Fibroblast of skin of back (primary cell): Measurements from ENCODE around the gene CEPT1.
"Not testable (repeated sequence)": the region's sequence is repeated elsewhere in the genome, so short reads cannot be mapped to it uniquely, and the experiment has no call there.

ENCODE experiments used
- DNase-seq: peaks from one replicate; pipeline ENCODE4 v3.0.0-alpha.2; 2013

The CEPT1 gene

DNA sequence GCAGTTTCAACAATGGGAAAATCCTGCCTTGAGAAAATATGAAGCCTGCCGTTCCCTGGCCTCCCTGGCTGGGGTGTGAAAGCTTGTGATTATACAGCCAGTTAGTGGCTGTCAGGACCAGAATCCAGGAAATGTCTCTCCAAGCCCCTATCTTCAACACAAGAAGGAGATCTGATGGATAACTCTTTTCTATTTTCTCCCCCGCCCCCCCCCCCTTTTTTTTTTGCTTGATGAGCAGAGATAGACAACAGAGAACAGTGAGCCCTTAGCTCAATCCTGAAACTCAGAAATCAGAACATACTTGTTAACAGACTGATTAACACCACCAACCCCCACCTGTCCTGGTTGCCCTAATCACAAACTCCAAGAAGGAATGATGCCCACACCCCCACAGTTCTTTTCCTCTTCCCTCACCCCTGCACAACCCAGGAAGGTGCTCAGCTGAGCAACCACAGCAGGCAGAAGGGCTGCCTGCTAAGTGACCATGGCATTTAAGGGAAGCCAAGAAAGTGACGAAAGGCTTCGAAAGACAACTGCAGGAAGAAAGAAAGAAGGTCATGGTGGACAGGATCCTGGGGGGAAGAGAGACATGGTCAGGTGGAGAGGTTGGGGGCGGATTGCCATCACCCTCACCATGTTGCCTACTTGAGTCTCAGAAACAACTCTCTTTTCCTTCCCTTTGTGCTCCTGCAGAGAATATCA, 72.8 kb downstream of the CEPT1 start:
- DNase-seq = no peak

DNA sequence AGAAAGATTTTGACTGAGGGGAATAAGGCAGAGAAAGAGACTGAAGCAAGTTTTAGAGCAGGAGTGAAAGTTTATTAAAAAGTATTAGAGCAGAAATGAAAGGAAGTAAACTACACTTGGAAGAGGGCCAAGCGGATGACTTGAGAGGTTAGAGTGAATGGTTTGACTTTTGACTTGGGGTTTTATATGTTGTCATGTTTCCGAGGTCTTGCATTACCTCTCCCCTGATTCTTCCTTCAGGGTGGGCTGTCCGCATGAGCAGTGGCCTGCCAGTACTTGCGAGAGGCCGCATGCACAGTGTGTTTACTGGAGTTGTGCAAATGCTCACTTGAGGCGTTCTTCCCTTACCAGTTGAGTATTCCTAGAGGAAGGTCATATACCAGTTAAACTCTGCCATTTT, 73.4 kb downstream of the CEPT1 start:
- no peak for DNase-seq

GRCh38 chr1:111214074-111214801, 74.2 kb downstream of the CEPT1 start:
- DNase-seq = no peak

DNA sequence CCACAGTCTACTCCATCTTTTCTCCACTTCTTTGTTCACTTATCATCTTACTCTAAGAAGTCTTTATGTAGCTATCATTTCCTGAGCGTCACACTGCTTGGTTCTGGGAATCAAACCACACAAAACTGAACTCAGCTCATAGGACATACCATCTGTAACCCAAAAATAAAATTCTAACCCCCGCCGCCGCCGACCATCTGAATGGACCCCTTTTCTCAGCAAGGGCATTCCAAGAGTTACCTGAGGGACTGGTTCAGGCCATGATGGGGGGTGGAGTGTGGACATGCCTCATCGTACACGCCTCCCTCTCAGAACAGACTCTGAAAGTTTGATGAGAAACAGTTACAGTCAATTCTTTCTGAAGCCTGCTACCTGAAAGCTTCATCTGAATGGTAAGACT, 74.9 kb downstream of the CEPT1 start:
- DNase-seq = no peak

- DNase-seq = not testable (repeated sequence)
Measured at GRCh38 chr1:111215285-111215684, 75.3 kb downstream of the CEPT1 start.

DNA sequence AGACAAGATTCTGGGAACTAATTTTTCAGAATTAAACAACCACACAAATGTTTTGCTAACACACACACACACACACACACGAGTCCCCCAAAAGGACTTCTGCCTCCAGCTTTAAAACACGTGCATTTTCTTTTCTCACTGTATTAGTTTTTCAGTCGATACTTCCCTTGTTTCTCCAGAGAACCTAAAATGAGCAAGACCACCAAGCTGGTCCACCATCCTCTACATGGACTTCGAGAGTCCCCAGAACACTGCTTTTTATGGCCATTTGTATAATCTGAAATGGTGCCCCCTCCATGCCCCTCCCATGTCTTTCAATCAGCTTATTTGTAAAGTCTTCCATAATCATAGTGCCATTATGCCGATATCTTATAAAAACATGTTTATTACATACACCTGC, 76.7 kb downstream of the CEPT1 start:
- no peak for DNase-seq

- no peak for DNase-seq
Measured at GRCh38 chr1:111217183-111217910, 77.3 kb downstream of the CEPT1 start.

DNA sequence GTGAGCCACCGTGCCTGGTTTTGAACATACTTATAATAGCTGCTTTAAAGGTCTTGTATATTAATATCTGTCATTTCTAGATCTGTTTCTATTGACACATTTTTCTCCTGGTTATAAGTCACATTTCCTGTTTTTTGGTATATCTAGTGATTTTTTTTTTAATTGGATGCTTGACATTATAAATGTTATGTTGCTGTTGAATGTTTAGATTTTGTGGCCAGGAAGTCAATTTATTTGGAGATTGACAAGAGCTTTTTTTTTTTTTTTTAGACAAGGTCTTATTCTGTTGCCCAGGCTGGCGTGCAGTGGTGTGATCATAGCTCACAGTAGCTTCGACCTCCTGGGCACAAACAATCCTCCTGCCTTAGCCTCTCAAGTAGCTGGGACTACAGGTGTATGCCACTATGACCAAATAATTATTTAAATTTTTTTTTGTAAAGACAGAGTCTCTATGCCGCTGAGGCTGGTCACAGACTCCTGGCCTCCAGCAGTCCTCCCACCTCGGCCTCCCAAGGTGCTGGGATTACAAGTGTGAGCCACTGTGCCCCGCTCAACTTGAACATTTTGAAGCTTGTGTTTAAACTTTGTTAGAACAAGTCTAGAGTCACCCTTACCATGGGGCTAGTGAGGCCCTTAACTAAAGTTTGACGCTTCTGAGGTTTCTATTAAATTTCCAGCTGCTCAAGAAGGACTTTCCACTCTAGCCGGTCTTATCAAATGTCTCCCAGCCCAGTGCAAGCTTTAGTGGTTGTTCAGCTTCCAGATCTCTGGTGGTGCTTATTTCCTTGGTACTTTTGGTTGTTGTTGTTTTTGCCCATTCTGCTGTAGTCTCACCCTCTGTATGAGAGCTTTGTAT, 78.9 kb downstream of the CEPT1 start:
- DNase-seq = no peak

DNA sequence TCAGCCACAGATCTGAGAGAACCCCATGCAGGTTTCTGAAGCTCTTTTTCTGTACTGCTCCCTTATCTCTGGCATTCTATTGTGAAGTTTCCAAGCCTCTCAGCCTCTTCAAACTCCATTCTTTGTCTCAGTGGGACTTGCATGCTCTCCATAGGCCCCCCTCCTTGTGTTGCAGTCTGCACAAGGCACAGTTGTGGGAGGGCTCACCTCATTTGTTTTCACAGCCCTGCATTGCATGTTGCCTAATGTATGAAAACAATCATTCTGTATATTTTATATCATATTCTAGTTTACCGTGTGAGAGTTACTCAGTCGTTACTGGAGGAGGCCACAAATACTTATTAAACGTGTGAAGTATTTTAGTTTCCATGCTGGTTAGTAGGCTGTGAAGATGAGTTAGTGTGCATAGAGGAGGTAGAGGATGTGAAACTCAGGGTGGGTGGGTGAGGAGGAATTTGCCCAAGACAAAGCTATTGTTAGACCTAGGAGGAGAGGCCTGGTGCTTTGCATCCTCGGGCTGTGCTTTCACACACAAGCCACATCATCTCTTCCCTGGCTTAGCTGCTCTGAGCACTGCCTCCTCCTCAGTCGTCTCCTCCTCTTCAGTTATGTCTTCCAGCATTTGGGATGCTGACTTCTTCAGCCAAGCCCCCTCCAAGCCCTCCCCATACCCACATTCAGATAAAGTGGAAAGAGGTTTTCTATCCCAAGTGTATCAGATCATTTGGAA, 79.7 kb downstream of the CEPT1 start:
- DNase-seq = no peak

DNA sequence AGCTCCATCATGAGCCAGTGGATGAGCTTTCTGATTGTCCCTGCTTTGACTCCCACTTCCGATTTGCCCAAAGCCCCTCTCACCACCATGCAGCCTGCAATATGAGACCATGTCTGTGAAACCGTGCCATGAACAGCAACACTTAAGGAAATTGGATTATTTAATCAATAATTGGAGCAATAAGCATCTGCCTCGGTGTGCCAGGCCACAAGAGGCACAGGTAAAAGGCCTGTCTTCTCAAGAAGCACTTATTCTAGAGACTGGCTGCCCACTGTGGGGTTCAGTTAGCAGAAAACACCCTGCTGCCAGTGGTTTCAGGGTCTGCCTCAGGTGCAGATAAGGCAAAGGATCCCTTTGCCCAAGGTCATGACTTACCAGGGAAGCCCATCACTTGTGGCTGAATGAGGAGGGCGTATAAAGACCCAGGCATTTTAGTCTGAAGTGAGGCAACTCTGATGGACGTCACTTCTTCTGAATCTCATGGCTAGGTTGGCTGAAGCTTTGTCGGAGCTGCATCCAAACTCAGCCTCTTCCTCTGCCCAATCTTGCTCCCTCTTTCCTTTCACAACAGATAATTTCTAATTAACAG, 80.4 kb downstream of the CEPT1 start:
- DNase-seq = no peak

DNA sequence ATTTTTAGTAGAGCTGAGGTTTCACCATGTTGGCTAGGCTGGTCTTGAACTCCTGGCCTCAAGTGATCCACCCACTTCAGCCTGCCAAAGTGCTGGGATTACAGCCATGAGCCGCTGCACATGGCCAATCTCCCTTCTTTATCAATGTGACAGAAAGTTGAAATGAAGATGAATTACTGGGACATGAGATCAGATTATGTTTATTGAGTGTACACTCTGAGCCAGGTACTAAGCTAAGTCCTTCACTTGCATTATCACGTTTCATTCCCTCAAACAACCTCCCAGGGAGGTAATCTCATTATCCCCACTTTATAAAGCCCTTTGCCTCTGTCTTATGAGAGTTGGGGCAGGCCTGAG, 81.2 kb downstream of the CEPT1 start:
- no peak for DNase-seq

DNA sequence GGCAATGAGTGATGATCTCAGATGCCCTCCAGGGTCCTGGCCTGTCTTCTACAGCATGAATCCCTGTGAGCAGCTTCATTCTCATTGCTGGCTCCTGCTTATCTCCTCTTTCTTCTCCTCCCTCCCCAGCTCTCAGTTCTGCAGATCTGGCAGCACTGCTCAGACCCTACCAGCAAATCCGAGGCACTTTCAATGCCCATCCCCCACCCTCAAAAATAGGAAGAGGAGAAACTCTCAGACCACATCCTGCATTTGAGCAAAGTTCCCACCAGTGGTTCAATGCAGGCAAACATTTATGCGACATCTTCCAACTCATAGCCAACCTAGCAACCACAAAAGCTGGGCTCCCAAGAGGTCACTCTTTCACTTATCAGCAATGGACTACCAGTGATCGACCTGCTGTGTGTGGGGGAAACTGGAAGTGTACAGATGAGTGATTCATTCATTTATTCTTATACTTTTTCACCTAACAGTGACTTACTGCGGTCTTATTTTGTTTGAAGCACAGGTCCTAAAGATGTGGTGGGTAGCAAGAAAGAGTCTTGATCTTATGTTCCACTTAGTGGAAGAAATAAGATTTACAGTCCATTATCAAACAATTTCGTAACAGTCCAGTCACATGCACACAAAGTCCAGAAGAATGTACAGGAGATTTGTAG, 81.7 kb downstream of the CEPT1 start:
- DNase-seq = no peak

DNA sequence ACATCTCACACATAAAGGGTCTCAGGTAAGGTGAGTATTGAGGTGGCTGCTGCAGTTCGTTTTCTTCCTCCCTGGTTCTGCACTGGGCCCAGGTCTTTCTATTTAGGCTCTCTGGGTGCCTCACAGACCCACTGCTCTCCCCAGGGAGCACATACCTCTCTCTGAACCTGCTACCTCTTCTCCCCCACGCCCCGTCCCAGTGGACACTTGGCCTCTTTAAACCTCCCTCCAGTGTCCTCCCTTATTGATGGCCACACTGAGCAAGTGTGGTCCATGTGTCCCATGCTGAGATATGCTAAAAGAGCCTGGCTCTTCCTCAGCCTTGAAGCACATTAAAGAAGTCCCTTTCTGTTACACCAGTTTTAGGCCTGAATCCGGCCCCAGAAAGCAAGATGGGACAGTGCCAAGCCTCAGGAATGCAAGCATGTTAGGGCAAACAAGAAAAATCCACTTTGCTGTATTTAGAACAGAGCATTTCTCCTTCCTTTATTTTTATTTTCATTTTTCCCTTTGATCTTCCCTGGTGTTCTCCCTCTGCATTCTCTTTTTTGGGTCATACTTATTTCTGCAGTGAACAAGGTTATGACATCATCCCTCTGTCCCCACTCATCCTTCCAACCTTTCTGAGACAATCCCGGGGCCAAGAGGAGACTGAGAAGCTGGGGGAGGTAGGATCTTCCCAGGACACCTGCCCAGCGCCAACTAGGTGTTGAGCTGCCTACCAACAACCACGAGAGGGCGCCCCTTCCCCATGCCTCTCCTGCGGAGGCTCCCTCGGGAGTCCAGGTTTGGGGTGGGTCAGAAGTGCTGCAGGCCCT, 82.5 kb downstream of the CEPT1 start:
- peak; percentile 57 for DNase-seq

- DNase-seq = no peak
Measured at GRCh38 chr1:111223126-111223685, 83.2 kb downstream of the CEPT1 start.

DNA sequence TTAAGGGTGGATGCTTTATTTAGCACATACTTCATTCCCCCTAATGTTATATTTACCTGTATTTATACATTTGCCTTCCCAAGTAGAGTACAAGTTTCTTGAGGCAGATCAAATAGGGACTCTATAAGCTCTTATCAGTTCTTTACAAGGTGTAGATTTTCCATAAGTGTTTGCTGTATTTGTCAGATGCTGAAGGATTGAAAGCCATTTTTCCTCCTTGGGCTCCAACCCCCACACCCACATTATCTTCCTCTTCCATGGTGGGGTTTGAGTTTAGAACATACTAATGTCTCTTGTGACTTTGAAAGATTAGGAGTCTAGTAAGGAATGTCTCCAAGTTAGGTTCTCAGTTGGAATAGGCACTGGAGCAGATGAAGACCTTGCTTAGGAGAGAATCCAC, 85.1 kb downstream of the CEPT1 start:
- DNase-seq = no peak

GRCh38 chr1:111225717-111226400, 85.8 kb downstream of the CEPT1 start:
- DNase-seq = no peak

GRCh38 chr1:111227434-111227833, 87.4 kb downstream of the CEPT1 start, which contains the start of gene CHI3L2:
TSS of gene CHI3L2 (plus strand) at chr1:111227713. CDS start at chr1:111227730, 17 bp downstream.
- no peak for DNase-seq

DNA sequence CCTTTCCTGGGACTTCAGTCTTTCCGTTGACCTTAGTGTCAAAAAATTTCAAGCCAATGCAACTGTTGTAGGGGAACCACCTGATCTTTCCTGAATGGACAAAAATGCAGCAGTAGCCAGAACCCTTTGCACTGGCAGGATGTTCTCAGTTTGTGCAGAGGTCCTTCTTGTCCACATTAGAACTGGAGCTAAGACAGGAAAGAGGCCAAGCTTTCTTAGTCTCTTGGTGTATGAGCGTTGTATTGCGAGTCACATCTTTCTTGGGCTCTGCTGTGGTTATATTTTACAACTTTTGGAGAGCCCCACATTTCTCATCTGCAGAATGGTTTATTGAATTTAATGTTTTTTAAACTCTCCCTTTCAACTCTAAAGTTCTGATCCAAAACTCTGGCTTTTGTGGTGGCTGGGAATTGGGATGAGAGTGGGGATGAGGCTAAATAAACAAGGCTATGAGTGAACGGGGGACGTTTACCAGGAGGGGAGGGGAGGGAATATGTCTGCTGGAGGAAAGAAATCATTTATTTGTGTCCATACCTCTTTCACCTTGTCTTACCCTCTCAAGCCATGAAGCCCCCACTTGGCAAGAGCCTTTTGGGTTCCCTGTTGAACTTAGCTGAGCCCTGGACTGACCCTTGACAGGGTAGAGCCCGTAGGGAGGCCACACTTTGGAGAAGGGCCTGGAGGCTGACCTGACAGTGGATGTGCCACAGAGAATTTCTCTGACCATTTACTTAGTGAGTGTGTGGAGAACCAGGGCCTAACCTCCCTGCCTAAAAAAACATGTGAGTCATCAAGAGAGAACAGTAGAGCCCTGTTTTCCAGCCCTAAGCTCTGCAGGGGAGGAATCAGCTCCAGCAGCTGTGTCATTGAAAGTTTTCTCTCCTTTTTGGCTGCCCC, 88.1 kb downstream of the CEPT1 start:
- DNase-seq = peak; percentile 83
